OCI-LY1 (cell line): ENCODE measurements around the gene SLC38A3.
"Not testable (repeated sequence)": the region's sequence is repeated elsewhere in the genome, so short reads cannot be mapped to it uniquely, and the experiment has no call there.

Experiments
- EZH2 ChIP-seq: fragments of 200-600 bp; sonication (generic), shearing (Covaris generic); IDR thresholded peaks from 2 replicates; pipeline ENCODE4 v1.8.0; 2017; ENCODE audit warnings: borderline replicate concordance, mixed run types, mild to moderate bottlenecking, antibody characterized with exemption, low read length, moderate library complexity, mixed read lengths
- TF ChIP-seq, protein P1 (sequence below): fragments of 200-600 bp; sonication (generic), shearing (Covaris generic); IDR thresholded peaks from 2 replicates; pipeline ENCODE4 v1.5.1; 2017; ENCODE audit warnings: mild to moderate bottlenecking, antibody characterized with exemption, low read length, moderate library complexity, mixed read lengths

- TF ChIP-seq, protein P1, sequence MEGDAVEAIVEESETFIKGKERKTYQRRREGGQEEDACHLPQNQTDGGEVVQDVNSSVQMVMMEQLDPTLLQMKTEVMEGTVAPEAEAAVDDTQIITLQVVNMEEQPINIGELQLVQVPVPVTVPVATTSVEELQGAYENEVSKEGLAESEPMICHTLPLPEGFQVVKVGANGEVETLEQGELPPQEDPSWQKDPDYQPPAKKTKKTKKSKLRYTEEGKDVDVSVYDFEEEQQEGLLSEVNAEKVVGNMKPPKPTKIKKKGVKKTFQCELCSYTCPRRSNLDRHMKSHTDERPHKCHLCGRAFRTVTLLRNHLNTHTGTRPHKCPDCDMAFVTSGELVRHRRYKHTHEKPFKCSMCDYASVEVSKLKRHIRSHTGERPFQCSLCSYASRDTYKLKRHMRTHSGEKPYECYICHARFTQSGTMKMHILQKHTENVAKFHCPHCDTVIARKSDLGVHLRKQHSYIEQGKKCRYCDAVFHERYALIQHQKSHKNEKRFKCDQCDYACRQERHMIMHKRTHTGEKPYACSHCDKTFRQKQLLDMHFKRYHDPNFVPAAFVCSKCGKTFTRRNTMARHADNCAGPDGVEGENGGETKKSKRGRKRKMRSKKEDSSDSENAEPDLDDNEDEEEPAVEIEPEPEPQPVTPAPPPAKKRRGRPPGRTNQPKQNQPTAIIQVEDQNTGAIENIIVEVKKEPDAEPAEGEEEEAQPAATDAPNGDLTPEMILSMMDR, result not testable (repeated sequence)
- not testable (repeated sequence) for TF ChIP-seq EZH2
Measured at GRCh38 chr3:50244813-50245212, 39.7 kb downstream of the SLC38A3 start.
